DMS53 (cell line): ENCODE results near the gene AHCYL2.
"Not testable (repeated sequence)": the region's sequence is repeated elsewhere in the genome, so short reads cannot be mapped to it uniquely, and the experiment has no call there.

ENCODE experiments used
- DNase-seq: peaks from one replicate; lab custom pipeline; 2025; lab: John Stamatoyannopoulos, UW

Gene AHCYL2

GRCh38 chr7:129423700-129424410 lies 199.0 kb downstream of the AHCYL2 start:
- DNase-seq = peak; percentile 40

- DNase-seq = no peak
Measured at GRCh38 chr7:129426482-129426881, 201.7 kb downstream of the AHCYL2 start.

GRCh38 chr7:129427526-129428045 lies 202.8 kb downstream of the AHCYL2 start:
- no peak for DNase-seq

- no peak for DNase-seq
Measured at GRCh38 chr7:129431911-129432643, 207.2 kb downstream of the AHCYL2 start.

- DNase-seq = peak; percentile 95
Measured at GRCh38 chr7:129433847-129434674, 209.2 kb downstream of the AHCYL2 start, which contains the start of gene STRIP2. STRIP2 (plus strand) TSS chr7:129434432; CDS start chr7:129434473, 41 bp downstream.

GRCh38 chr7:129434675-129435318 lies 210.0 kb downstream of the AHCYL2 start:
- peak; percentile 59 for DNase-seq

GRCh38 chr7:129435414-129435829 lies 210.6 kb downstream of the AHCYL2 start:
- peak; percentile 38 for DNase-seq

GRCh38 chr7:129436335-129436923 lies 211.6 kb downstream of the AHCYL2 start:
- peak; percentile 24 for DNase-seq

- DNase-seq = no peak
Measured at GRCh38 chr7:129437190-129437589, 212.4 kb downstream of the AHCYL2 start.

GRCh38 chr7:129438281-129438838 lies 213.5 kb downstream of the AHCYL2 start:
- DNase-seq = no peak

- DNase-seq = no peak
Measured at GRCh38 chr7:129438839-129439651, 214.2 kb downstream of the AHCYL2 start.

GRCh38 chr7:129439963-129440625 lies 215.3 kb downstream of the AHCYL2 start:
- DNase-seq = no peak

GRCh38 chr7:129443612-129444011 lies 218.8 kb downstream of the AHCYL2 start:
- no peak for DNase-seq

- DNase-seq = not testable (repeated sequence)
Measured at GRCh38 chr7:129444776-129445175, 219.9 kb downstream of the AHCYL2 start.

GRCh38 chr7:129446925-129447324 lies 222.1 kb downstream of the AHCYL2 start:
- not testable (repeated sequence) for DNase-seq

- DNase-seq = not testable (repeated sequence)
Measured at GRCh38 chr7:129447445-129447844, 222.6 kb downstream of the AHCYL2 start.

- DNase-seq = not testable (repeated sequence)
Measured at GRCh38 chr7:129448608-129449007, 223.8 kb downstream of the AHCYL2 start.

GRCh38 chr7:129450295-129450694 lies 225.5 kb downstream of the AHCYL2 start:
- no peak for DNase-seq

- no peak for DNase-seq
Measured at GRCh38 chr7:129452589-129453231, 227.9 kb downstream of the AHCYL2 start.
